Measurements from ENCODE around the gene NDUFS8. TPM values are rescaled to one million over a fixed set of nuclear protein-coding genes. Genes with fewer than 3 reads are reported as not detected.

Gene NDUFS8
- total RNA-seq, 6 donors from 2014 or later = 64.5 to 196 (median 143) TPM

- Histone ChIP-seq H3K4me1 (peaks cover 31 to 88% (median 78%) of the 10 kb centered on the region in 4 donors), H3K36me3 (peaks cover 0 to 4% (median 1%) of the 10 kb centered on the region in 4 donors), H3K9me3 (no peaks in the 10 kb centered on the region), H3K27me3 (no peaks in the 10 kb centered on the region), H3K4me3 (no peak overlapping the region), H3K27ac (peak overlapping the region; percentile 77 to 95 (median 87))
- ATAC-seq (ENCODE audit: low FRiP score in 2 of 2) = no peak
- peak in 1 of 2 donors; percentile 53 for DNase-seq
- TF ChIP-seq POLR2A (IDR thresholded peaks at IDR 0.05) (no peak), POLR2AphosphoS5 (IDR thresholded peaks at IDR 0.05) (no peak), EP300 (IDR thresholded peaks at IDR 0.05) (no peak)
- WGBS, 2 donors = 63 to 64% methylated on average over 7 to 14 of the region's 14 CpGs
Measured at GRCh38 chr11:68013611-68014156, 16.8 kb upstream of the NDUFS8 start.

GRCh38 chr11:68014157-68014946 is 16.1 kb upstream of the NDUFS8 start:
- peak overlapping the region; percentile 77 to 95 (median 87) for H3K27ac ChIP-seq
- ATAC-seq (ENCODE audit: low FRiP score in 2 of 2) (peak; percentile 18 to 78), DNase-seq (peak; percentile 84 to 93)
- no peaks in the 10 kb centered on the region for H3K27me3 ChIP-seq
- WGBS, 2 donors = 18 to 36% methylated on average over 10 to 16 of the region's 16 CpGs
- no peaks in the 10 kb centered on the region for H3K9me3 ChIP-seq
- no peak overlapping the region for H3K4me3 ChIP-seq
- H3K36me3 ChIP-seq = peaks cover 0 to 7% (median 2%) of the 10 kb centered on the region in 4 donors
- H3K4me1 ChIP-seq = peaks cover 24 to 82% (median 71%) of the 10 kb centered on the region in 4 donors
- TF ChIP-seq CTCF (IDR thresholded peaks at IDR 0.05) (no peak), EP300 (IDR thresholded peaks at IDR 0.05) (peak in 2 of 4 donors; percentile 40 to 87), POLR2A (IDR thresholded peaks at IDR 0.05) (peak in 1 of 4 donors; percentile 65), POLR2AphosphoS5 (IDR thresholded peaks at IDR 0.05) (peak in 1 of 2 donors; percentile 48)

GRCh38 chr11:68014947-68015447 is 15.5 kb upstream of the NDUFS8 start:
- no peak overlapping the region for H3K4me3 ChIP-seq
- no peak for TF ChIP-seq POLR2AphosphoS5 (IDR thresholded peaks at IDR 0.05)
- TF ChIP-seq CTCF (IDR thresholded peaks at IDR 0.05) = no peak
- no peak for TF ChIP-seq POLR2A (IDR thresholded peaks at IDR 0.05)
- TF ChIP-seq EP300 (IDR thresholded peaks at IDR 0.05) = no peak
- WGBS, 2 donors = 86 to 100% methylated on average over 2 to 19 of the region's 19 CpGs
- peaks cover 0 to 10% (median 3%) of the 10 kb centered on the region in 4 donors for H3K36me3 ChIP-seq
- ATAC-seq (ENCODE audit: low FRiP score in 2 of 2) (no peak), DNase-seq (no peak)
- H3K9me3 ChIP-seq = no peaks in the 10 kb centered on the region
- peak overlapping the region; percentile 77 to 95 (median 87) for H3K27ac ChIP-seq
- no peaks in the 10 kb centered on the region for H3K27me3 ChIP-seq
- H3K4me1 ChIP-seq = peaks cover 18 to 78% (median 67%) of the 10 kb centered on the region in 4 donors

GRCh38 chr11:68015467-68015866 is 15.0 kb upstream of the NDUFS8 start:
- no peaks in the 10 kb centered on the region for H3K9me3 ChIP-seq
- DNase-seq (no peak), ATAC-seq (ENCODE audit: low FRiP score in 2 of 2) (no peak)
- 94 to 98% methylated on average over 8 of the region's 8 CpGs for WGBS, 2 donors
- peaks cover 0 to 10% (median 3%) of the 10 kb centered on the region in 4 donors for H3K36me3 ChIP-seq
- H3K27ac ChIP-seq = peak overlapping the region; percentile 77 to 95 (median 87)
- H3K4me3 ChIP-seq = no peak overlapping the region
- no peaks in the 10 kb centered on the region for H3K27me3 ChIP-seq
- H3K4me1 ChIP-seq = peaks cover 17 to 78% (median 66%) of the 10 kb centered on the region in 4 donors
- TF ChIP-seq CTCF (IDR thresholded peaks at IDR 0.05) (no peak), EP300 (IDR thresholded peaks at IDR 0.05) (no peak), POLR2AphosphoS5 (IDR thresholded peaks at IDR 0.05) (no peak), POLR2A (IDR thresholded peaks at IDR 0.05) (no peak)
